NCI-H526 (cell line): ENCODE results near the gene HEBP1.
"Not testable (repeated sequence)": the region's sequence is repeated elsewhere in the genome, so short reads cannot be mapped to it uniquely, and the experiment has no call there.

Source experiments
- DNase-seq, 2 experiments: peaks; one replicate each; lab custom pipeline; 2025; lab: John Stamatoyannopoulos, UW

The HEBP1 gene, protein sequence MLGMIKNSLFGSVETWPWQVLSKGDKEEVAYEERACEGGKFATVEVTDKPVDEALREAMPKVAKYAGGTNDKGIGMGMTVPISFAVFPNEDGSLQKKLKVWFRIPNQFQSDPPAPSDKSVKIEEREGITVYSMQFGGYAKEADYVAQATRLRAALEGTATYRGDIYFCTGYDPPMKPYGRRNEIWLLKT

DNA sequence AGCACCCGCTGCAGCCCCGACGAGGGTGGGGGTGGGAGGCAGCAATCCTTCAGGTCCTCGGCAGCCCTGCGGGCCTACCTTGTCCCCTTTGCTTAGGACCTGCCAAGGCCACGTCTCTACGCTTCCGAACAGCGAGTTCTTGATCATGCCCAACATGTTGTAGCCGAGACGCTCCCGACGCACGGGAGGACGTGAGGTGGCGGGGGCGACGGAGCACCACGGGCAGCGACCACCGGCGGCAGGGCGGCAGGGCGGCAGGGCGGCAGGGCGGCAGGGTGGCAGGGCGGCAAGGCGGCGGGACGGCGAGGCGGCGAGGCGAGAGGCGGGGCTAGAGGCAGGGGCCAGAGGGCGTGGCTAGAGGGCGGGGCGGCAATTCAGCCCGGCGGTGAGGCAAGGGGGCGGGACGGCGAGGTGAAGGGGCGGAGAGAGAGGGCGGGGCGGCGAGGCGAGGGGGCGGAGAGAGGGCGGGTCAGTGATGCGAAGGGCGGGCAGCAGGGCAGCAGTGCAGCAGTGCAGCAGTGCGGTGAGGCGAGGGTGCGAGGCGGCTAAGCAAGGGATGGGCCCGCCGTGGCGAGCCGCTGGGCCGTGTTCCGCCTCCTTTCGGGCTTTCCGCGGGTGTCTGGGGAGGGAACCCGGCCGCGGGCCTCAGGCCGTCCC, at the start of gene HEBP1:
Gene HEBP1 (minus strand): TSS at position 307 of the 657 bp plus-strand sequence. CDS start 151 bp downstream, at position 156.
- DNase-seq, result peak; percentile 34 to 94

DNA sequence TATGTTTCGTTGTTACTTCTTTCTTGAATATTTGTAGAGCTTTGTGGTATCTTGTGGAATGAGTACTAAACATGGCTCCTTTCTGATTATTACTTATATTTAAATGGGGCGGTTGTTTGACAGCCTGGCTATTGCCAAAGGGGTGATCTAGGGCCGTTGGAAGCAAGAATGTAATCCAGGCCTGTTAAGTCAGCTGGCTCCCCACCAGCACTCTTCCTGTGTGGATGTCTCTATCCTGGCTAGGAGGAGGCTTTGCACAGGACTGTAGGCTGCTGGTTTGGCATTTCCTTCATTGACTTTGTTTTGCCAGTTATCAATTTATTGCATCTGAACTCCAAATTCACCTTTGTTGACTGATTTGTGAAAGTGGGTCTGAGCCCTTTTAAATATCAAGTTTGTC, 49.8 kb upstream of the HEBP1 start:
- DNase-seq, result no peak

DNA sequence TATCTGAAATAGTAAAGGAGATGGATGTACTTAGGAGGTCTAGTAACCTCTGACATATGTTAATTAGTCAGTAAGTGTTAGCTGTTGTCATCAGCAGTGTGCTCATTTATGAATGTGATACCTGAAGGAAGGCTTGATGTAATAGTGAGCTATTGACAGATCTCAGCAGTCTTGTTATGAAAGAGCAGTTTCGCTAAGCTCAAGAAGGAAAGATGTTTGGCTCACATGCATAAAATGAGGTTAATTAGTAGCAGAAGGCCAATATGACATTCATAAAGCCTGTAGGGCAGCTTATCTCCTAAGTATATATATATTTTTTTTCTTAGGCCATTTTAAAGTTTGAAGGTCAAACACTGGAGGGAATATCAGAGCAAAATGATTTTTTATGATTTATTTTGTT, 46.9 kb upstream of the HEBP1 start:
- DNase-seq, result no peak

DNA sequence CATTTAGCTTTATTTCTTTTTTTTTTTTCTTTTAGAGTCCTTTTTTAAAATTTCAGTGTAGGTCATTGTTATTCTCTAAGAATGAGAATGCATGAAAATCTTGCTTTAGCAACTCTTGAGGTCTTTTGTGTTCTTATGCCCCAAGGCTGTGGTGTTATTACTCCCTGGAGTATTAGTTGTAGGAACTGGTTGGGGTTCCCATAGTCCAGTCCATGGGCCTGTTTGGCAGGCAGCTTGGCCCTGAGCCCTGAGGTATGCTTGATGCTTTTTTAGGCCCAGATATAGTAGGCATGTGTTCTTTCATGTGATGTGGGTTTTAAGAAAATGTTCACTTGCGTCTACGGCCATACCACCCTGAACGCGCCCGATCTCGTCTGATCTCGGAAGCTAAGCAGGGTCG, 45.8 kb upstream of the HEBP1 start:
- no peak for DNase-seq

DNA sequence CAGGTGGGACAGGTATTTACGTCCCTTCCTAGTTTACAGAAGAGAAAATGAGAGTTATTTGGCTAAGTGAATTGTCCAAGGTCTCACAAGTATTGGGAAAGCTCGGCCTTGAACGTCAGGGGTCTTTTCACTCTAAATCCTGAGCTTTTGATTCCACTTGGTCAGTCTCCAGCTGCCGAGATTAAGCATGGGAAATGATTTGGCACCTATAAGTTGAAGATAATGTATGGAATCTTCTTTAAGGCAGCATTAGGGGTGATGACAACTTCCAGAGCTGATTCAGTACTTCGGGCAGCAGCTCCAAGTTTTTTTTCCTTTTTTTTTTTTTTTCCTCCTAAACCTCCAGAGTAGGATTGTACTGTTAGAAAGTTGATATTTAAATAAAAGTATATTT, 44.8 kb upstream of the HEBP1 start:
- no peak for DNase-seq

DNA sequence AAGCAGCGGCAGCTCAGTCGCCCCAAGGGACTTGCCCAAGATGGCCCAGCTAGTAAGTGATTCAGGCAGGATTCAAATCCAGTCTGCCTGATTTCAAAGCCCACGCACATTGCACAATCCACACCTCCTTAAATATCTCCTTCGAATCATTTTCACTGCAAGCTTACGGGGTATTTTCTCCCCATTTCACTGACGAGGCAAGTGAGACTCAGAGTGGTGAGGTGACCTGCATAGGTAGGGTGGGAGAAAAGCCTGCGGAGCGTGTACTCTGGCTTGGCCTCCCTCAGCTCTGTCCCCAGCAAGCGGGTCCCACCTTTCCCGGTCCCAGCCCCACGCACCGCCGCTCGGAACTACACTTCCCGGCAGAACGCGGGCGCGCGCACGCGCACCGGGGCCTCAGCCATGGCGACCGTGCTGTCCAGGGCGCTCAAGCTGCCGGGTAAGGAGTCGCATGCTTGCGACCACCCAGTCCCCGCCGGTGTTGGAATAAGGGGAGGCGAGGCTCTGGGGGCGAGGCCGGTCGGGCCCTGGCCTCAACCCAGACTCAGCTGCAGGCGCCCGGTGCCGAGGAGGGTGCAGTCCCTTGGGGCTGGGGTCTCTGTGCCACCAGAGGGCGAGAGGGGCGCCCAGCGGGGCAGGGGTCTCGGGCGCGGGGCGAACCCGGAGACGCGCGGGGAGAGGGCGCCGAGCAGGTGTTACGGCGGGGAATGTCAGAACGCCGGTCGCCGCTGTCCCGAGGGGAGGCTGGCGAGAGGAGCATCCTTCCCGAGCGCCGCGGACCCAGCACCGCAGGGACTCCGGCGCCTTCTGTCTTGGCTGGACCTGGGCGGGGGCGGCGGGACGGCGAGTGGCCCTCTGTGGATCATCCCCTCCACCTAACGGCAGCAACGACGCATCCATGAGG, 44.2 kb upstream of the HEBP1 start, which contains the start of gene FAM234B:
Gene FAM234B (plus strand): TSS at position 380 of the 904 bp plus-strand sequence. CDS start 23 bp downstream, at position 403.
- peak; percentile 13 to 87 for DNase-seq

DNA sequence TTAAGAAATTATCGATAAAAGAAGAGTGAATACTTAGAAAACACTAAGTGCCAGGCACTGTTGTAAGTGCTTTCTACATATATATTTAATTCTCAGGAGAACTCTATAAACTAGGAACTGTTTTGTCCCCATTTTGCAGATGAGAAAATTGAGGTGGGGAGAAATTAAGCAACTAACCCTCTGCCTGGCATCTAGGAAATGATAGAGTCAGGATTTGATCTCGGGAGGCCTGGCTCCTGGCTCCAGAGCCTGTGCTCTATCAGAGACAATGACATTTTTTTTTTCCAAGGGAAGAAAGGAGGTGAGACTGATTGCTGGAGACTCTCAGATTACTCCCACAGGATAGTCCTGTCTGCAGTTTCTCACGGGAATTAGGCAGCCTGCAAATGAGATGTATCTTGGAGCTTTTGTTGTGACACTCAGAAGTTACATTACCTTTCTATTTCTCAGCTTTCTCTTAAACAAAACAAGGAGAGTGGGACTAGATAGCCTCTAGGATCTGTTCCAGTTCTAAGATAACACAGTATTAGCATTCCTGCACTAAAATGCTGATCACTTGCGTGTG, 42.7 kb upstream of the HEBP1 start:
- no peak for DNase-seq

DNA sequence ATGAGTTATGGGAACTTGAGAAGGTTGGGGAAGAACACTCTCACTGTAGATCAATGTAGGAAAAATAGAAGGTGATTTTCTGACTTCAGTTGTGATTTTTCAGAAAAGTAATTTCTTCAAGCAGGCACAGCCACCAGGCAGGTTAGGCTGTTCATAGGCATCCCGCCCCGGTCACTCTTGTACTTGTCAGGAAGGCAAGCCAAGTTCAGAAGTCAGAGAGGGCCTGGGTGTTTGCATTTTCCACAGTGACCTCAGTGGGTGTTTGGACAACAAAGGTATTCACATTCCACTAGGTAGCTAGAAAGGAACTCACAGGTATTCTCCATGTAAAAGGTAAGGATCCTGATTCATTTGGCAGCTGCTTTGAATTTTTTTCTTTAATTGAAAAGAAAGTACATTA, 41.2 kb upstream of the HEBP1 start:
- no peak for DNase-seq

DNA sequence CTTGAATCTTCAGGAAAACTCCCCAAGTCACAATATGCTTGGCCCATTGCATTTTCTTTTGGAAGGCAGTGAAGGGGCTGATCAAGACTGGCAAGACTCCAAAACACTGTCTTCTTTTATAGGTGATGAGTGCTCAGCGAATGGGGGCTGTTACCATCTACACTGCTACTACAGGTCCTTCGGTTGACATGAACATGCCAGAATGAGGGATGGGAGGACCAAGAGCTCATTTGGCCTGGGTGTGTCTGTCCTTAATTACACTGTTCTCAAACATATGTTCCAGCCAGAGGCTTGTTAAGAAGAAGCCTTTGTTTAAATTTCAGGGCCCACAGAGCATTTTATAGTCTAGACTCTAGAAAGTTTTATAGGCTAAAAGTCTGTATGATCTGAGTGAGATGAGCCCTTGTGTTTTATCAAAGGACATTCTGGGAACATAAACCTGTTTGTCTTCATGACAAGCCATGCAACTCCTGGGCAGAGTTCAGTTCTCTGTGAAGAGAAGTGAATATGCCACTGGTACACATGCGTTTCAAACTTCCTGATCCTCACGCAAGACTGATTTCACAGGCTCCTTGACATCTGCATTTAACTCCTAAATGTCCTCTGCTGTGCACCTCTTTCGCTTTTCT, 39.4 kb upstream of the HEBP1 start:
- DNase-seq, result peak; percentile 36 to 47

DNA sequence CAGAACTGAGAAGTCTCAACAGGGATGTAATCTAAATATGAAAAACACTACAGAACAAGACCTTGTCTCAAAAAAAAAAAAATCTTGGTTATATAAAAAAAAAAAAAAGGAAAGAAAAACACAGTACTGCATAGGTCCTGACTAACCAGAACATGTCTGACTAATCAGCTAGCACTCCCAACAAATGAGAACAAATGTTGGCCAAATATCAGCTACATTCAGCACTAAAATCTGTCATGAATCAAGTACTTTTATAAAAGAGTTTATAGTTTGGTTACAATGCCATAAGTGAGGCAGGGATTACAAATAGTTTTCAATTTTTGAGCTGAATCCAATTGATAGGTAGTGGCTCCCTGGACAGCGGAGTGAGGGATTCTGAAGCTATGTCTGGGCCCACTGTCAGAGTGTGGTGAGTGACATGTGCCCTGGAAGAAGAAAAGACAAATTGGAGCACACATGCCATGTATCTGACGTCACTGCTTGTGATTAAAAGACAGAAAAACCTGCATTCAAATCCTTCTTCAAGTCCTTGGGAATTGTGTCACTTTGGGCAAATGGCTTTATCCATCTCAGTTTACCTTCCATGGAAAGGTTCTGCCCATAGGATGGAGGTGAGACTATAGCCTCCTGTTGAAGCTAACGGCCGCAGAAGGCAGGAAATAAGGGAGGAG, 38.6 kb upstream of the HEBP1 start:
- no peak for DNase-seq

DNA sequence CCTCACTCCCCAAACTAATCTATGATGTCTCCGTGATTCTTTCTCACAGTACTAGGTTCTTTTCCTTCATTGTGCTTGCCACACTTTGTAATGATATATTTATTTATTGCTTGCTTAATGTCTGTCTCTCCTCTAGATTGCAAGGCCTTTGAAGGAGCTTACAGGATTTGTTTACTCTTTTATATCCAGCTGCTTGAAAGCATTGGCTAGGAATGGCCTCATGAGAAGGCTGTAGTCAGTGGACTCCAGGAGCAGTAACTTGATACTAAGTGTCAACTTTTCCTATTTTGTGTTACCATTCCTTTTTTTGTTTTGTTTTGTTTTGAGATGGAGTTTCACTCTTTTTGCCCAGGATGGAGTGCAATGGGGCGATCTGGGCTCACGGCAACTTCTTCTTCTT, 36.8 kb upstream of the HEBP1 start:
- DNase-seq, result no peak

DNA sequence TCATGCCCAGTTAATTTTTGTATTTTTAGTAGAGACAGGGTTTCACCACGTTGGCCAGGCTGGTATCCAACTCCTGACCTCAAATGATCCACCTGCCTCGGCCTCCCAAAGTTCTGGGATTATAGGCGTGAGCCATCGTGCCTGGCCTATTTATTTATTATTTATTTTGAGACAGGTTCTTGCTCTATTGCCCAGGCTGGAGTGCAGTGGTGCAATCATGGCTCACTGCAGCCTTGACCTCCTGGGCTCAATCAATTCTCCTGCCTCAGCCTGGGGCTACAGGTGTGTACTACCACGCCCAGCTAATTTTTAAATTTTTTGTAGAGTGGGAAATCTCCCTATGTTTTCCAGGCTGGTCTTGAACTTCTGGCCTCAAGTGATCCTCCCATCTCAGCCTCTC, 35.3 kb upstream of the HEBP1 start:
- not testable (repeated sequence) for DNase-seq

DNA sequence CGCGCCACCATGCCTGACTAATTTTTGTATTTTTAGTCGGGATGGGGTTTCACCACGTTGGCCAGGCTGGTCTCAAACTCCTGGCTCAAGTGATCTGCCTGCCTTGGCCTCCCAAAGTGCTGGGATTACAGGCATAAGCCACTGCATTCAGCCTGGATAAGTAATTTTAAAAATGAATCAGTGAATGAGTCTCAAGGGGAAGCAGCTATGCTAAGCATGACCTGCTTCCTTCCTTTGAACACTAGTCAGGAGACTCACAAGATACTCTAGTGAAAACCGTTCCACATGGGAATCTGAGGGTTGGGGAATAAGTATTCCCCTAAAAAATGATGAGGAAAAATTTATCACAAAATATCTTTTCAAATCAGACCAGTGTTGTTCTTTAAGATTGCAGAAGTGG, 33.4 kb upstream of the HEBP1 start:
- DNase-seq, result no peak

DNA sequence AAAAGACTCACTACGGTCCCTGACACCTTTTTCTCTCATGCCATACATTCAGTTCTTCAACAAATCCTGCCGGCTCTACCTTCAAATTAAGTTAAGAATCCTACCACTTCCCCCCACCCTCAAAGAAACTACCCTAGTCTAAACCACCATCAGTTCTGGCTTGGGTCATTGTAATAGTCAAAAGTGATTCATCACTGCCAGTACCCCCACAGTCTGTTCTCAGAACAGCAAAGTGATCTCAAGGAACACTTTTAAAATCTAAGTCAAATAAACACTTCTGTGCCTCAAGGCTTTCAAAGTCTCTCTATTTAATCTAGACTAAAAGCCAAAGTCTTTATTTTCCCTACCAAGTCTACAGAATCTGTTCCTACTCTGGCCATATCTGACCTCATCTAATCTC, 32.1 kb upstream of the HEBP1 start:
- no peak for DNase-seq

DNA sequence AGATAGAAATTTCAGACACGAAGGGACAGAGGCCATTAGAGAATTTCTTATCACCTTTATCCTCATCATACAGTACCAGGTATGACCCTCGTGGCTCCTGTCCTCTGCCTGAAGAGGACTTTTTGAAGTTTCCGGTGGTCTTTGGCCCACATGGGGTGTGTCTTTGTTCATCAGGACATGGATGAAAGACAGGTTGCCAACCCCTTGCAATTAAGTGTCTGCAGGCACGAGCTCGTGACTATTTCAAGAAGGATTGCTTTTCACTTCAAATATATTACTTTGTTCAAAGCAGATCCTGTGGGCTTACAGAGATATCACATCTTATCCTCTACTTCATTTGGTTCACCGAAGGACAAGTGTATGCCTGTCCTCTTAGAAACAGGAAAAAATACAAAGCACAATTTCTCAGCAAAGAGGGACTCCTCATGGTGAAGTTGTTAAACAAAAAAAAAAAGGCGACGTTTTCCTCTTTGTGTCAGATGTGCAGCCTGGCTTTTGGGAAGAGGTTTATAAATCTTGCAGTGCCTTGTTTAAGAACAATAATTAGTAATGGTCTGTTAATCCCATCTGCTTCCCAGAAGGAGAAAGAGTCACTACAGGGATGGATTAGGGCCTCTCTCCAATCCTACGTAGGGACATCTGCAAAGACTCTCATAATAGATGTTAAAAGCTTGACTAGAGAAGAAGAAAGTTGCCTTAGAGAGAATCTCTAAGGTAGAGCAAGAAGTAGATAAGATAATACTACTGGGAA, 30.7 kb upstream of the HEBP1 start:
- no peak for DNase-seq

DNA sequence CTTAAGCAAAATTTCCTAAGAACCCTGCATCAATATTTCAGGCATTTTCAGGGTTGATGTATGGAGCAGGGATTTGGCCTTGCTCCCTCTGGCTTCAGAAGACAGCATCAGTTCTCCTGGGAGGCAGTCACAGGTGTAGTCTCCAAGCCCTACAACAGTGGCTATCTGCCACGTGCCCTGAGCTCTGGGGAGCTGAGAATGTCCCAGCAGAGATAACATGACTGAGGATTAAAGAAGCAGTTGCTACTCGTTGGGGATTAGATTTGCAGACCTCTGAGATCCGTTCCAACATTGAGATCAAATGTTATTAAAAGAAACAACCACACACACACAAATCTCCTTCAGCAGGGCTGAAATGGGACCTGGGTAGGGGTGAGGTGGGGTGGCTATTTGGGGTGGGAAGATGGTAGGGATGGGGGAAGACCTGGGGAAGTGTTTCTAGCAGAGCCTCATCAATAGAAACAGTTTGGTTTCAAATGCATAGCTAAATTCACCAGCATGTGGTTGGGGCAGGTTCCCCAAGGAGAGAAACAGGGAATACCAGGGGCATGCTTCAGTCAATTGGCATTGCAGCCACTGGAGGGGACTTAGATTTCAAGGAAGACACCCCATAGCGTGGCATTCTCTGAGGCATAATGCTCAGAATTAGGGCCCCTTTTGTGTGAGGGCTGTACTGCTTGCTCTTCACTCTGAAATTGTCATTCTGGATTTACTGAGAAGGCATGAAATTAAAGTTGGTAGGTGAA, 28.9 kb upstream of the HEBP1 start:
- DNase-seq, result no peak

DNA sequence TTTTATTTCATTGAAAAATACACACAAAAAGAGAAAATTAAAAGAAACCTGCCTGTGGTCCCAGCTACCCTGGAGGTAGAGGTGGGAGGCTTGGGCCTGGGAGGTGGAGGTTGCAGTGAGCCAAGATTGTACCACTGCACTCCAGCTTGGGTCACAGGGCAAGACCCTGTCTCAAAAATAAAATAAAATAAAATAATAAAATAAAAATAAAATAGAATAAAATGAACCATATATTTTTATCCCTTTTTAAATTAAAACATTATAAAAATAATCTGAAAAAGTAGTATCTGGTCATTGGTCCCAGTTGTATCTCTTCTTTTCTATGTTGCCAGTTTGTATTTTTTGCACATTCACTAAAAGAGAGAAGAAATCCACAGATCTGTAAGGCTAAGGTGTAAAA, 27.4 kb upstream of the HEBP1 start:
- no peak for DNase-seq

DNA sequence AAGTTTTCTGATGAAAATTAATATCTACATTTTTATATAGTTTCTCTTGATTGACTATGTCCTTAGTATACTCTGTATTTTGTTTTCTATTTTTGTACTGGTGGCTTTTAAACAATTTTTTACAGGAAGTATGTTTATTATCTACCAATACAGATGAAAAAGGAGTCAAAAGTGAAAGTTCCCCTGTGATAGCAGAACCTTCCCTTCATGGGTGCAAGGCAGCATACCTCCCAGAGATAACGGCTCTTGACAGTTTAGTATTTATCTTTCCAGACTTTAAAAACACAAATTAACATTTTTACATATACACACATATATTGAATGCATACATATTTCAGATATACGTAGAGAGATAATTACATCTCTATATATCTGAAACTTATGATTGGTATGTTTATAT, 27.0 kb upstream of the HEBP1 start:
- no peak for DNase-seq

DNA sequence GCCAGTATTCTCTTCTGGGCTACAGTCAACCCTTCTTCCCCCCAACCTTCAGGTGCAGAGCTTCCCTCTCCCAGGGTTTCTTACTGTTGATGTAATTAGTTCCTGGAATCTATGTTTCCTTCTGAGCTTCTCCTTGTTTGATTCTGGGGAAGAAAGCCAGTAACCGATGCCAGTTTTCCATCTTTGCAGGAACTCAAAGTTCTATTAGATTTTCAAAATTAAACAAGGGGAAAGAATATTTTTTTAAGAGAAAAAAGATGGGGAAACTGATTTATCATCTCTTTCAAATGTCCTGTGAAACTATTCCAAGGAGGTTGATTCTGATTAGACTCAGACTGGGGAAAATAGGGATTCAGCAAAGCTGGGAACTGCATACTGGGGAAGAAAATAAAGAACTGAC, 26.2 kb upstream of the HEBP1 start:
- no peak for DNase-seq

DNA sequence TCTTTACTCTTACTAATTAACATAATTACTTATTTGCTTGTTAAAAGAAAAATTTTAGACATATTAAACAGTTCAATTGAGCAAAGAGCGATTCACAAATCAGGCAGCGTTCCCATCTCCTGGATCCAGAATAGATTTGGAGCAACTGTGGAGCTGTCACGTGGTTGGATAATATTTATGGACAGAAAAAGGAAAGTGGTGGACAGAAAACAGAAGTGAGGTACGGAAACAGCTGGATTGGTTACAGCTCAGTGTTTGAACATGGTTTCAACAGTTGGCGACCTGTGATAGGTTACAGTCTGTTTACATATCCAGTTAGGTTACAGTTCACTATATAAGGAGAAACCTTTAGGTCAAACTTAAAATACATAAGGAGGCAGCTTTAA, 24.5 kb upstream of the HEBP1 start:
- DNase-seq, result no peak
